ENCODE data around the gene ESRRB.

GRCh38 chr14:76498463-76498935 lies 122.6 kb downstream of the ESRRB start:
- TF ChIP-seq CTCF (IDR thresholded peaks at IDR 0.05) (no peak), POLR2A (IDR thresholded peaks at IDR 0.05) (no peak), POLR2AphosphoS5 (IDR thresholded peaks at IDR 0.05) (no peak)
